Stimulated activated CD8-positive, alpha-beta memory T cell treated with anti-CD3 and anti-CD28 coated beads, Interleukin-7, amount 100 ng/mL, for 48 hours (primary cell): ENCODE measurements around the gene TMEM62.

Source experiments
- DNase-seq, 2 donors: peaks; one replicate each; pipeline ENCODE4 v3.0.0-alpha.2; 2020; ENCODE audit warnings: low read depth in 1 of 2; ENCODE audit errors: extremely low read depth in 1 of 2

TMEM62 gene

GRCh38 chr15:43226436-43227305, 93.3 kb downstream of the TMEM62 start:
- no peak for DNase-seq

DNA sequence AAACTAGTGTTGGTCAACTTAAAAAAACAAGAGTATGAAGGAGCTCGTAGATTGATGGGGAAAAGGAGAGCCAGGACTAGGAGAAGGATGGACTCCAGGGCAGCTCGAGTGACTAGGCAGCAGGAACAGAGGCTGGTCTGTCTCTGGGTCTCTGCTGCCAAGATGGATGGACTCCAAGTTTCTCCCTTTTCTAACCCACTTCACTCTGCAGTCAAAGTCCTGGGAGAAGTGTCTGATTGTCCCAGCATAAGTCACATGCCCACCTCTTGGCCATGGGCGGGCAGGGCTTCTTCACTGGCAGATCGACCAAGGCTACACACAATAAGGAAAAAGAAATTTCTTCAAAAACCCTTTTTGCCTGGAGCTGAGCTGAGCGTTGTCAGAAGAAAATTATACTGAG, 96.6 kb downstream of the TMEM62 start:
- DNase-seq, result no peak

GRCh38 chr15:43230640-43231115, 97.3 kb downstream of the TMEM62 start:
- no peak for DNase-seq

GRCh38 chr15:43232289-43232874, 99.0 kb downstream of the TMEM62 start:
- DNase-seq, result no peak
